ENCODE measurements around the gene MRNIP.

DNA sequence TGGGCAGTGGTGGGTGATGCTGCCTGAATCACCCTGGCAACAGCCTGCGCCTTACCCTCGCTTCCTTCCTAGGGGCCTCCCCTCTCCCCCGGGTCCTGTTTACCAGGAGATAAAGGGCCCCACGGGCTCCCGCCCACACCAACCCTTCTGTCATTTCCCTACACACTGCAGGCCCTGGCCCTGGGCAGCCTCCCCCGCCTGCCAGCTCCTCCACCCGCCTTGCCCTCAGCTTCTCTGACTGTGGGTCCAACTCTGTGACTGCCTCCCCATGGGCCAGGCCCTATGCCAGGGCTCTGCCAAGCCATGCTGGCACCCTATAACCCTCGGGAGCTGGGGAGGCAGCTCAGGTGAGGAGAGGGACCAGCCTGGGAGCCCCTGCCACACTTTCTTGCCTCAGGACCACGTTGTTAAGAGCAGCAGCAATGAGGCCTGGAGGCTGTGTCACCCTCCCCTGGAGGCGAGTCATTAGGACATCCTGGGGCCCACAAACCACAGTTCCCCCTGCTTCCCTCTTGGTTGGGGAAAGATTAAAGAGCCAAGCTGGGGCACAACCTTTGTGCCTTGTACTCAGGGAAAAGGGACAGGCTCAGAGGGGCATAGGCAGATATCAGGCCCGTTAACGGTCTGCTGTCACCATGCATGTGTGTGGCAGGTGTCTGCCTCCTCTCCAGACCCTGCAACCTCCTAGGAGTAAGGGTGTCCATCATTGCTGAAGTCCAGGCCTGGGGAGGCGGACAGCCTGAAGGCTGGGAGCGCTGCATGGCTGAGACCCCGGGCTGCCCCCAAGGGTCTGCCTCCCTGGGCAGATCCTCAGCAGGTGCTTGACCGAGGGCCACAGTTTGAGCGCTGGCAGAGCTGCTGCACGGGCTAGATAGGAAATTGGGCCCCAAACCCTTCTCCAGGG, 54.7 kb downstream of the MRNIP start:
- TF ChIP-seq, protein P1, sequence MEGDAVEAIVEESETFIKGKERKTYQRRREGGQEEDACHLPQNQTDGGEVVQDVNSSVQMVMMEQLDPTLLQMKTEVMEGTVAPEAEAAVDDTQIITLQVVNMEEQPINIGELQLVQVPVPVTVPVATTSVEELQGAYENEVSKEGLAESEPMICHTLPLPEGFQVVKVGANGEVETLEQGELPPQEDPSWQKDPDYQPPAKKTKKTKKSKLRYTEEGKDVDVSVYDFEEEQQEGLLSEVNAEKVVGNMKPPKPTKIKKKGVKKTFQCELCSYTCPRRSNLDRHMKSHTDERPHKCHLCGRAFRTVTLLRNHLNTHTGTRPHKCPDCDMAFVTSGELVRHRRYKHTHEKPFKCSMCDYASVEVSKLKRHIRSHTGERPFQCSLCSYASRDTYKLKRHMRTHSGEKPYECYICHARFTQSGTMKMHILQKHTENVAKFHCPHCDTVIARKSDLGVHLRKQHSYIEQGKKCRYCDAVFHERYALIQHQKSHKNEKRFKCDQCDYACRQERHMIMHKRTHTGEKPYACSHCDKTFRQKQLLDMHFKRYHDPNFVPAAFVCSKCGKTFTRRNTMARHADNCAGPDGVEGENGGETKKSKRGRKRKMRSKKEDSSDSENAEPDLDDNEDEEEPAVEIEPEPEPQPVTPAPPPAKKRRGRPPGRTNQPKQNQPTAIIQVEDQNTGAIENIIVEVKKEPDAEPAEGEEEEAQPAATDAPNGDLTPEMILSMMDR (IDR thresholded peaks at IDR 0.05; ENCODE audit: insufficient read depth, low read length, poor library complexity, severe bottlenecking) = no peak
- no peak for TF ChIP-seq EZH2phosphoT487 (conservative IDR thresholded peaks at IDR 0.05; ENCODE audit: low read length)

All from SU-DHL-6 (cell line).